GM23248 (cell line): ENCODE results near the gene ARHGAP23.

ENCODE experiments used
- EZH2 ChIP-seq: fragments of 200-600 bp; sonication (generic); IDR thresholded peaks from 2 replicates; pipeline ENCODE4 v1.6.1; 2018; ENCODE audit warnings: antibody characterized with exemption, mild to moderate bottlenecking; ENCODE audit not compliant: insufficient read depth, poor library complexity, severe bottlenecking
- EZH2phosphoT487 ChIP-seq: fragments of 200-600 bp; sonication (generic); IDR thresholded peaks from 2 replicates; pipeline ENCODE4 v1.6.1; 2018; ENCODE audit warnings: antibody characterized with exemption, moderate library complexity, mild to moderate bottlenecking, low read depth; ENCODE audit not compliant: insufficient read depth

- TF ChIP-seq EZH2 = no peak
- TF ChIP-seq EZH2phosphoT487 = no peak
Measured at GRCh38 chr17:38431346-38432145, 3.3 kb downstream of the ARHGAP23 start.
